A204.1 (cell line): ENCODE results near the gene CREB5.

Experiments
- FAIRE-seq: peaks from 2 replicates; lab custom pipeline; 2012; peaks lifted over from hg19 to GRCh38; lab: Jason Lieb, UNC

CREB5 gene

GRCh38 chr7:28748933-28749584 is 336.7 kb downstream of the CREB5 start:
- no peak for FAIRE-seq

- FAIRE-seq: no peak
Observed at GRCh38 chr7:28749638-28750037, 337.3 kb downstream of the CREB5 start.

DNA sequence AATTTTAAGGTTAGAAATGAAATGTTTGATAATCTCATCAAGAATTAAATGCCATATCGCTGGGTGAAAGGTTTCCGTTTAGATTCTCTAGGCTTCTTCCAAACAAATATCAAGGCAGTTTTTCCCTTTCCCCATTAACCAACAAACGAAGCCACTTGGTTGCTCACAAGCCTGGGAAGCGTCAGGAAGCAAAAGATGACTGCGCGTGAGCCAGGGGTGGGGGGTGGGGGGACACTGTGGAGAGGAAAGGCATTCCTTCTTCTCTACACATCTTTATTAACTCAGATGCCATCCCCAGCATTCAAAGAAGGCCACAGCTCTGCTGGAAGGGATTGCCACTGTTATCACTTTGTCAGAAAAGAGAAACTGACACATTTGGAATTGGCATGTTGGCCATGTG is 338.7 kb downstream of the CREB5 start:
- FAIRE-seq: no peak

DNA sequence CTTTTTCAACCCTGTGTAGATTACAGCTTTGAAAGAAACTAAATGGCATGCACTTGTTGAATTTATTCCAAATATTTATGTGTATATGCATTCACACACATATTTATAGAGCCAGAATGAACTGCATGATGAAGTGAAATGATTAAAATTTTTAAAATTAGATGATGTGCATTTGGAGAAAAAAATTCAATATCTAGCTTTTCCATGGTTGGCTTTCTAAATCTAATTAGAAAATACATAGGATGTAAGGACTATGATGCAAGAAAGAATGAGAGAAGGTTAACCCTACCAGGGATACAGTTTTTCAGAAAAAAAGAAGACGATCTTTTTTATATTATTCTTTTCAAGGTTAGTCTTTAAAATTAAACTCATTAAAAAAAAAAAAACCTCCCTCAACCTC is 341.3 kb downstream of the CREB5 start:
- no peak for FAIRE-seq

- FAIRE-seq: no peak
Observed at GRCh38 chr7:28754027-28754426, 341.7 kb downstream of the CREB5 start.

DNA sequence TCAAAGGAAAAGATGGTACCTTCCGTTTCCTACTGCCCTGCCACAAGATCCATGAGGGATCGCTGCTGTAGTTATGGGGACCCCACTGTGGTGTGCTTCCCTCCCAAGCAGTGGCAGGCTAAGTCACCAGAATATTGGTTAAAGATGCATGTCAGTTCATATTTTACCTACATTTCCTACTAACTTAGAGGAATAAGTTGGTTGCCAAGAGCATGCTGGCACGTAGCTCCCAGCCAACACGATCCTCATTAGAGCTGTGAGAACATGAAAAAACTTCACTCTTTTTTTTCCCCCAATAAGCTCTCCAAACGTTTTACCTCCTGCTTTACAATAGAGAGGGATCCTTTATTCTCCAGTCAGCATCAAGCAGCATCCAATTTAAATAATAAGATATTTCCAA is 342.1 kb downstream of the CREB5 start:
- no peak for FAIRE-seq

DNA sequence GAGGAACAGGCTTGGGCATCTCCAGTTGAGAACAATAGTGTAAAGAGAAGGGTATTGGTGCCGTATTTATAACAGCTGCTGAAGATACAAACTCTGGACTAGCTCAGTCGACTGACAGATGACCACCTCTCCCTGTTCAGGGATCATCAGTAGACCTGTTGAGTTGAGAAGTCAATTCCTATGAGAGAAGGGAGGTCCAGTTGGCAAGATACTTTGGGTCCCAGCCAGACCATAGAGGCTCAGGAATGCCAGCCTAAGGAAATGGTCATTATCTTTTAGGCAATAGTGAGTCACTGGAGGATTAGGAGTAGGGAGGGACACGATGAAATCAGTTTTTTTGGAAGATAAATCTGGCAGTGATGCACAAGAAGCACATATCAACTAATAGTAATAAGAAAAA is 342.9 kb downstream of the CREB5 start:
- no peak for FAIRE-seq

- FAIRE-seq: no peak
Observed at GRCh38 chr7:28758186-28758585, 345.9 kb downstream of the CREB5 start.

DNA sequence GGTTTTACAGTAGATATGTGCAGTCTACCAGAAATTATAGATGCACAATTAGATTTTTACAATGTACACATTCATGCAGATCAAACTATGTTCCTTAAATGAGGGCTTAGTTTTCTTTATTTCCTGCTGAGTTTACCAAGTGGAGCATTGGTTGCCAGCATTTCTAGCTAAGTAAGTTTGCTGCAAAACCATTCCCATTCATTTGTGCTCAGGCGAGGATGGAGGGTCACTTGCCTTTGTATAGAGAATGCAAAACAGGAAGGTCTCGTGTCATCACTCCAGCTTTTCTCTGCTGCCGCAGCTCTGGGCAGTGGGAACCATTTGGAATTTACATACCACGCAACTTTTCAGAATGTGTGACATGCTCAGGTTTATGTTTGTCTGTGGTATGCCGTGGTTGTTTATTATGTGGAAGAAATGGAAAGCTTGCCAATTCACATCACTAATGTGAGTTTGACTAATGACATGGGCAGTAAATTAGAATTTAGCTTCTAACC is 347.2 kb downstream of the CREB5 start:
- FAIRE-seq: no peak

DNA sequence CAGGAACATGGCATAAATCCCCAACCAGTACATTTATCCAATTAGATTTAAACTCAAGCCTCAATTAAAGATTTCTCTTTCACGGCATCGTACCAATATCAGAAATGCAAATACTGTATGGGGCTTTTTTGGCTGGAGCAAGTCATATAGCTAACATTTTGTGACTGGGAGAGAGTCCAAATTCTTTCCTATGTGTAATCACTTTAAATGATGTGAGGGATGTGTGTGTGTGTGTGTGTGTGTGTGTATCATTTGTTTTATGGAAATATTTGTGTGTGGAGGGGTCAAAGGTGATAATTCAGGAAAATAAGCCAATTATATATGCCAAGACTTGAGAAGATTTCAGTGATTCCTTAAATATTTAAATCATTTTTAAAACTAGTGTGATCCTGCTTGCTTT is 349.2 kb downstream of the CREB5 start:
- FAIRE-seq: no peak

DNA sequence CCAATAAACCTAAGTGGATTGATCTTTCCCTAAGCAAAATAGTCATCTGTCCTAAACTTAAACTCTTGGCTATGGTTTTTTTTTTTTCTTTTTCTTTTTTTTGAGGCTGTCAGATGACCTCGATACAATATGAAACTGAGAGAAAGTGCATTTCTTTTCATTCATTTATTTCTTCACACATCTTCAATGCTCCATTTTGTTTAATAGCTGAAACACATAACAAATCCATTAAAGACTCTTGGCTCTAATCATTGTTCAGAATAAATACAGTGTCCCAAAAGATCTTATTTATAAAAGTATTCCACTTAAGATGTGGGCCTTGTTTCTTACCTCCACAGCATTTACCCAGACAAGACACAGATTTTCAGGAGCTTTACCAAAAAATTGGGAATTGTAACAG is 350.3 kb downstream of the CREB5 start:
- no peak for FAIRE-seq

GRCh38 chr7:28766359-28766758 is 354.0 kb downstream of the CREB5 start:
- no peak for FAIRE-seq

DNA sequence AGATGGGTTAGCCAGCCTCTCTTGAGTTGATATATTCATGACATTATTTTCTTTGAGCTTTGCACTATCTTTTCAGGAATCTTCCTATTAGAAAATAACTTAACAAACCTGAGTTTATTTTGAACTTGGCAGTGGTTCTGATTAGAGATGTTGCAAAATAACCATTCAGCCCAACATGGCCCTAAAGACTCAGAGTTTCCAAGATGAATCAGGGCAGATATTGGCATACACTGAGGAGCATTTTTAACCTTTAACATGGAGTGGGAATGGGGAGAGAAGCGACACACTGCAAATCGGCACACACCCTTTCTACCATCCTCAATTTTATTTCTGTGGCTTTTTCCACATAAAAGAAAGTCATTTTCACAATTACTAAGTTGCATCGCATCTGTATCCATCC is 355.0 kb downstream of the CREB5 start:
- FAIRE-seq: no peak

GRCh38 chr7:28768577-28769147 is 356.3 kb downstream of the CREB5 start:
- FAIRE-seq: no peak

DNA sequence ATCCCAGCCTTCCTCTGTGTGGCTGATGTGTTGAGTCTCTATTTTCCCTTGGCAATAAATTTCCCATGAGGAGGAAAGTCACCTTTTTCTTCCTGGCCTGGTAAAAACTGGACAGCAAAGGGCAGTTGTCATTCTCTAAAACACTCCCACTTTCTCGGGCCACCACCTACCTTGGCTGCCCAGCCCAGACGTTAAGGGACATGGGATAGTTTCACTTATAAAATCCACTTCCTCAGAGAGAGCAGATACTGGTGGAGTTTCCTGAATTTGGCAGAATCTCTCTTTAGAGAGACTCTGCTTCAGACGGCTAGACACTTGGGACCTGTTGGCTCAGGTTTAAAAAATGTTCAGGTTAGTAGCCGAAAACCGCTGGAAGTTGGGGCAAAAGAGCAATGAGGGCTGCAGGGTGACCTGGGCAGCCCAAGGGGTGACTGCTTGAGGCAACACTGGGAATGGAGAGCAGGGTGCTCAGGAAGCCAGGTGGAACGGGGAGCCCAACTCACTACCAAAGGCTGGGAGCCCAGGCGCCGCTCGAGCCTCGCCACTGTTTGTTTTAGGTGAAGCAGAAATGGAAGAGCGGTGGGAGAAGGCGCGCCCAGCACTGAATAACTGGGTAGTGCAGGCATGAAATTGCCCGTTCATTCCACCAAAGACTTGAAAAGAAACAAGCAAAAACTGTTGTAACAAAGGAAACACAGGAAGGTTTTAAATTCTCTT is 359.7 kb downstream of the CREB5 start:
- no peak for FAIRE-seq

- FAIRE-seq: no peak
Observed at GRCh38 chr7:28773423-28774145, 361.3 kb downstream of the CREB5 start.

DNA sequence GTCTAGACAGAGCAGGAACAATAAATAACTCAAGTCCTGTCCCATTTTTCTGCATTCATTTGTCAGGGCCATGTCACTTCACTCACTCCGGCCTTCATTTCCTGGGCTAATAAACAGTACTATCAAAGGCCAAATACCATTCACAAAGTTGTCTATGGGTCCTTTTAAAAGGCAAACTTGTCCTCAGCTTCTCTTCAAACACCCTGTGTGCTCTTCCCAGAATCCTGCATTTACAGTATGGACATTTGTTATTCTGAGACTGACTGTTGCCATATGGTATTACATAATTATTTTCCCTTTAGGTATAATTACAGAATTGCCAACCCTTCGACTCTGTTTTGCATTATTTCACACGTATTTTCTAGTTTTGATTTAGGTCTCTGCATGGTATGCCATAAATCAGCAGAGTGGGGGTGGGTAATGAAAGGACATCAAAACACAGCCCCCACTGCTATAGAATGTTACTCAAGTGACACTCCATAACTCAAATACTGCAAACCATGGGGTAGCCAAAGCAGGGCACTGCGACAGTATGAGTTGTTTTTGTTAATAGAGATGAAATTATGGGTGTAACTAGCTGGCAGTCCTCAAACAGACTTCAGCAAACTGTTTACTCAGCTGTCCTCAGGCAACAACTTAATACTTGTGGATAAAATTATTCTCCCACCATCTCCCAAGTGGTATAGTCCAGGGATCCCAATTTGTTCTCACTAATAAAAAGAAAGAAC is 362.1 kb downstream of the CREB5 start:
- FAIRE-seq: no peak

DNA sequence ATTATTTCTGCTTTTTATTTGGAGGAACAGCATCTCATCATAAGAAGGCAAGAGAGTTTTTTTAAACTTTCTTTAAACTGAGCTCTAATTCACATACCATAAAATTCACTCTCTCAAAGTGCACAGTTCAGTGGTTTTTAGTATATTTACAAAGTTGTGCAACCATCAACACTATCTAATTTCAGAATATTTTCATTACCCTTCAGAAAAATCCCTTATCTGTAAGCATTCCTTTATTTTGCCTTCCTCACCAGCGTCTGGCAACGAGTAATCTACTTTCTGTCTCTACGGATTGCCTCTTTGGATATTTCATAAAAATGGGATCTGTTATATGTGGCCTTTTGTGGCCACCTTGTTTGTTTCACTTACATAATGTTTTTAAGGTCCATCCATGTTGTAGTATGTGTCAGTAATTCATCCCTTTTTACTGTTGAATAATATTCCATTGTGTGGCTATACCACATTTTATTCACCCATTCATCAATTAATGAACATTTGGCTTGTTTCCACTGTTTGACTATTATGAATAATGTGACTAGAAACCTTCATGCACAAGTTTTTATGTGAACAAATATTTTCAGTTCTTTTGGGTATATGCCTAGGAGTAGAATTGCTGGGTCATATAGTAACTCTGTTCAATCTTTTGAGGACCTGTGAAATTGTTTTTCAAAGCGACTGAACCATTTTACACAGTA is 364.3 kb downstream of the CREB5 start:
- no peak for FAIRE-seq

GRCh38 chr7:28778786-28779185 is 366.5 kb downstream of the CREB5 start:
- no peak for FAIRE-seq

DNA sequence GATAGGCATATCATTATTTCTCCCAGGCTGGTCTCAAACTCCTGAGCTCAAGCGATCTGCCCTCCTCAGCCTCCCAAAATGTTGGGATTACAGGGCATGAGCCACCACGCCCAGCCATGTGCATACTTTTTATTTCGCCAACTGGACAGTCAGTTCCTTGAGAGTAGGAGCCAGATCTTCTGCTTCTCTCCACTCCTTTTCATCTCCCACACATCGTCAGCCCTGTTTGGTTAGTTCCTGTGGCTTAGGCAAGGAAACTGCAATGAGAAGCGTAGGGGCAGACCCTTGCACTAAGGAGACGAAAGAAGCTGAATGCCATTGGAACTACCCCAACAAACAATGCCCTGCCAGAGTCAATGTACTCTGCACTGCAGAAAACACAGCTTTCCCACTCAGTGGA is 367.6 kb downstream of the CREB5 start:
- FAIRE-seq: no peak

- FAIRE-seq: no peak
Observed at GRCh38 chr7:28782362-28782761, 370.0 kb downstream of the CREB5 start.
